ENCODE measurements around the gene L1CAM.

The L1CAM gene

DNA sequence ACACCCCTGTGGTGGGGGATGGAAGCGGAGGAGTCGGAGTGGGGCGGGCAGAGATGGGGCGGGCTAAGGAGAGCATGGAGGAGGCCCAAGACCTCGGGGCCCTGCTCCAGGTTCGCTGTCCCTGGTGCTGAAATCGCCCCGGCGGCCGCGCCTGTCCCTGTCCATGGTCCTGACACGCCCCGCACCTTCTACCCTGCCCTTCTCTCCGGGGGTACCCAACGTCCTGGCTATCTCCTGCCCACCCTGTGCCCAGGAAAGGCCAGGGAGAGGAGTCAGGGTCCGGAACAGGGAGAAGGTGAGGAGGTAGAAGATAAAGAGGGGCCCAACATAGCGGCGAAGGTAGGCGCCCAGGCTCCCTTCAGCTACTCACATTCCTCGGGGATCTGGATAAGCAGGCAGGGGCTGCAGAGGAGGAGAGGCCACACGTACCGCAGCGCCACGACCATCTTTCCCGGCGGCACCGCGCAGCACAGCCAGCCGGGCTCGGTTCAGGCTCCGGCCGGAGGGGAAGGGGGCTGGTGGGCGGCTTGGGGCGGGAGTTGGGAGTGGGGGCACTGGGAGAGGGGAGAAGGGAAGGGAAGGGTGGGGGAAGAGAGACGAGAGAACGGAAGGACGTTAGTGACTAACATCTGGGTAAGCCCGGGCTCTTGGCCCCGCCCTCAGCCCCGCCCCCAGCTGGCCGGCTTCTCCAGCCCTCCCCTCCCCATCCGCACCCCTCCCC, 10.4 kb downstream of the L1CAM start (continued):
- TF ChIP-seq MEIS1 (CRISPR knock-in tag; IDR thresholded peaks at IDR 0.05; ENCODE audit: borderline replicate concordance) (peak; percentile 98), KLF16 (tag by site-specific recombination; IDR thresholded peaks at IDR 0.05) (peak; percentile 94), YY1 (tag by site-specific recombination; IDR thresholded peaks at IDR 0.05) (0 out of 2 replicates have a peak, but pooled peaks have one; percentile 23), ZNF521 (tag by site-specific recombination; IDR thresholded peaks at IDR 0.05) (no peak), KLF7 (tag by site-specific recombination; IDR thresholded peaks at IDR 0.05; ENCODE audit: borderline replicate concordance) (peak; percentile 64; the same call in 1 of the 2 replicates), ZNF571 (tag by site-specific recombination; IDR thresholded peaks at IDR 0.05) (no peak), ZNF747 (tag by site-specific recombination; IDR thresholded peaks at IDR 0.05) (no peak), ZNF654 (tag by site-specific recombination; IDR thresholded peaks at IDR 0.05; ENCODE audit: low read depth) (no peak), ZBTB11 (tag by site-specific recombination; conservative IDR thresholded peaks at IDR 0.05; ENCODE audit: low read depth) (no peak), ZBTB7A (tag by site-specific recombination; IDR thresholded peaks at IDR 0.05; ENCODE audit: low read depth) (no peak), WT1 (tag by site-specific recombination; IDR thresholded peaks at IDR 0.05) (peak; percentile 70; the same call in 1 of the 2 replicates), ZNF664 (tag by site-specific recombination; IDR thresholded peaks at IDR 0.05) (no peak), ZSCAN23 (tag by site-specific recombination; IDR thresholded peaks at IDR 0.05) (no peak), ZNF391 (tag by site-specific recombination; IDR thresholded peaks at IDR 0.05; ENCODE audit: borderline replicate concordance, low read depth) (peak; percentile 63; the same call in 1 of the 2 replicates), ZEB2 (tag by site-specific recombination; IDR thresholded peaks at IDR 0.05) (peak; percentile 52; the same call in 1 of the 2 replicates), ZNF394 (tag by site-specific recombination; IDR thresholded peaks at IDR 0.05; ENCODE audit: borderline replicate concordance) (peak; percentile 78; the same call in 1 of the 2 replicates), ZNF398 (tag by site-specific recombination; IDR thresholded peaks at IDR 0.05) (peak; percentile 84), ZBTB44 (tag by site-specific recombination; IDR thresholded peaks at IDR 0.05) (no peak), GLIS2 (tag by site-specific recombination; IDR thresholded peaks at IDR 0.05) (0 out of 2 replicates have a peak, but pooled peaks have one; percentile 21), ZNF404 (tag by site-specific recombination; IDR thresholded peaks at IDR 0.05) (no peak), ZNF311 (tag by site-specific recombination; IDR thresholded peaks at IDR 0.05; ENCODE audit: borderline replicate concordance) (no peak), GLIS1 (tag by site-specific recombination; IDR thresholded peaks at IDR 0.05) (peak; percentile 35; the same call in 1 of the 2 replicates), ZNF341 (tag by site-specific recombination; IDR thresholded peaks at IDR 0.05; ENCODE audit: low read depth) (no peak), KLF8 (tag by site-specific recombination; IDR thresholded peaks at IDR 0.05) (peak; percentile 91), SP2 (tag by site-specific recombination; IDR thresholded peaks at IDR 0.05) (peak; percentile 15; the same call in 1 of the 2 replicates), FEZF1 (tag by site-specific recombination; IDR thresholded peaks at IDR 0.05) (no peak), PBX3 (CRISPR knock-in tag; IDR thresholded peaks at IDR 0.05) (peak; percentile 100), ZNF549 (tag by site-specific recombination; IDR thresholded peaks at IDR 0.05) (no peak), KLF9 (tag by site-specific recombination; IDR thresholded peaks at IDR 0.05; ENCODE audit: low read depth) (peak; percentile 94)

All from HEK293 (cell line).